ENCODE measurements around the gene SLC16A7. TPM values are rescaled to one million over a fixed set of nuclear protein-coding genes. Genes with fewer than 3 reads are reported as not detected.
A peak's percentile ranks its signal among the peaks of the same experiment; 100 is the strongest.

Gene SLC16A7
- total RNA-seq, 1 donor from 2014 or later: 26.0 TPM

DNA sequence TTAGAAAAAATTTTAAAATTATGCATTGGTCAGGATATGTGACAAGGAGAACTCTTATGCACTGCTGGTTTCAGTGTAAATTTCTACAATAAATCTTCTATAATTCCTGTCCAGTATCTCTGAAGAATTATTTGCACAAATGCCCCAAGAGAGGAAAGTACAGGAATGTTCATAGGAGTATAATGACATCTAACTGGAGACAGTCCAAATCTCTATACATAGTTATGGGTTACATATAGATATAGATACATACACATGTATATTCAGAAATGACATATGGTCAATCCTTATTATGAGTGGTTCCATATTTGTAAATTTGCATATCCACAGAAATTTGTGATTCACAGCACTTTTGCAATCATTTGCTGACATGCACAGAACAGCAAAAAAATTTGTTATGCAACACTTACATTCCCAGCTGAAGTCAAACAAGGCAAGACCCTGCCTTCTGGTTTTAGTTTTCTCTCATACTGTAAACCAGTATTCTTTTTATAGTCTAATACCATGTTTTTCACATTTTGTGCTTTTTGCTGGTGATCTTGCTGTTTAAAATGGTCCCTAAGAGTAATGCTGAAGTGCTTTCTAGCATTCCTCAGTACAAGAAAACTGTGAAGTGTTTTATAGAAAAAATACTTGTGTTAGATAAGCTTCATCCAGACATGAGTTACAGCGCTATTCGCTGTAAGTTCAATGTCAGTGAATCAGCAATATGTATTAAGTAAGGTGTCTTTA is 103.8 kb downstream of the SLC16A7 start:
- H3K27ac ChIP-seq: no peak overlapping the region
- intact Hi-C loops (cut with DNase I): no loop called here

GRCh38 chr12:59700153-59700450 is 104.3 kb downstream of the SLC16A7 start:
- Histone ChIP-seq H3K4me1 (peaks cover 5% of the 10 kb centered on the region), H3K4me3 (no peak overlapping the region), H3K27ac (no peak overlapping the region), H3K36me3 (no peaks in the 10 kb centered on the region), H3K9me3 (no peaks in the 10 kb centered on the region), H3K27me3 (no peaks in the 10 kb centered on the region)
- TF ChIP-seq, protein P1, sequence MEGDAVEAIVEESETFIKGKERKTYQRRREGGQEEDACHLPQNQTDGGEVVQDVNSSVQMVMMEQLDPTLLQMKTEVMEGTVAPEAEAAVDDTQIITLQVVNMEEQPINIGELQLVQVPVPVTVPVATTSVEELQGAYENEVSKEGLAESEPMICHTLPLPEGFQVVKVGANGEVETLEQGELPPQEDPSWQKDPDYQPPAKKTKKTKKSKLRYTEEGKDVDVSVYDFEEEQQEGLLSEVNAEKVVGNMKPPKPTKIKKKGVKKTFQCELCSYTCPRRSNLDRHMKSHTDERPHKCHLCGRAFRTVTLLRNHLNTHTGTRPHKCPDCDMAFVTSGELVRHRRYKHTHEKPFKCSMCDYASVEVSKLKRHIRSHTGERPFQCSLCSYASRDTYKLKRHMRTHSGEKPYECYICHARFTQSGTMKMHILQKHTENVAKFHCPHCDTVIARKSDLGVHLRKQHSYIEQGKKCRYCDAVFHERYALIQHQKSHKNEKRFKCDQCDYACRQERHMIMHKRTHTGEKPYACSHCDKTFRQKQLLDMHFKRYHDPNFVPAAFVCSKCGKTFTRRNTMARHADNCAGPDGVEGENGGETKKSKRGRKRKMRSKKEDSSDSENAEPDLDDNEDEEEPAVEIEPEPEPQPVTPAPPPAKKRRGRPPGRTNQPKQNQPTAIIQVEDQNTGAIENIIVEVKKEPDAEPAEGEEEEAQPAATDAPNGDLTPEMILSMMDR (IDR thresholded peaks at IDR 0.05): no peak
- DNase-seq (no peak), ATAC-seq (no peak)
- intact Hi-C loops (cut with DNase I): no loop called here

More for the DNA sequence above, 103.8 kb downstream of the SLC16A7 start:
- H3K4me3 ChIP-seq: no peak overlapping the region
- DNase-seq (no peak), ATAC-seq (peak; percentile 64)
- H3K27me3 ChIP-seq: no peaks in the 10 kb centered on the region
- H3K9me3 ChIP-seq: no peaks in the 10 kb centered on the region
- no peaks in the 10 kb centered on the region for H3K36me3 ChIP-seq
- TF ChIP-seq, protein P1 (IDR thresholded peaks at IDR 0.05): no peak
- peaks cover 5% of the 10 kb centered on the region for H3K4me1 ChIP-seq

- intact Hi-C loops (cut with DNase I): no loop called here
- Histone ChIP-seq H3K4me3 (no peak overlapping the region), H3K27me3 (no peaks in the 10 kb centered on the region), H3K27ac (no peak overlapping the region), H3K9me3 (no peaks in the 10 kb centered on the region), H3K36me3 (no peaks in the 10 kb centered on the region), H3K4me1 (no peaks in the 10 kb centered on the region)
- ATAC-seq (no peak), DNase-seq (no peak)
- TF ChIP-seq, protein P1 (IDR thresholded peaks at IDR 0.05): no peak
Measured at GRCh38 chr12:59708064-59708463, 112.2 kb downstream of the SLC16A7 start.

DNA sequence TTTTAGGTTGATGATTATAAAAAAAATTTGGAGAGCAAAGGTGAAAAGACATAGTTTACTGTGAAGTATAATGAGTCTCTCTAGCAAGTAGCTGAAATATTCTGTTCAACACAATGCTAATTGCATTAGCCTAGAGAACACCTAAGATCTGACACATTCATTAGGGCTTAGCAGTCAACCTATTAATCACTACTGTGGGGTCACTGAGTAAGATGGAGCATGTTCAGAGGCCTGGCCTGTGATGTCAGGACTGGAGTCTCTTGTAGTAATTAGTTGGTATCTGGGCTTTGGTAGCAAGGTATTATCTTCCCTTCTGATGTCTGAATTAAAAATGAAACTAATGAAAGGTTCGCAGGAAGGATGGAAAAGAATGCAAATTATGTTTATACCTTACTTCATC is 112.7 kb downstream of the SLC16A7 start:
- ATAC-seq: no peak
- H3K36me3 ChIP-seq: no peaks in the 10 kb centered on the region
- no peaks in the 10 kb centered on the region for H3K9me3 ChIP-seq
- no peak for DNase-seq
- no peak overlapping the region for H3K27ac ChIP-seq
- intact Hi-C loops (cut with DNase I): no loop called here
- TF ChIP-seq, protein P1 (IDR thresholded peaks at IDR 0.05): no peak
- H3K4me1 ChIP-seq: no peaks in the 10 kb centered on the region
- H3K27me3 ChIP-seq: no peaks in the 10 kb centered on the region
- no peak overlapping the region for H3K4me3 ChIP-seq

GRCh38 chr12:59710004-59710628 is 114.3 kb downstream of the SLC16A7 start:
- no peak for ATAC-seq
- Histone ChIP-seq H3K4me1 (no peaks in the 10 kb centered on the region), H3K27ac (no peak overlapping the region), H3K9me3 (no peaks in the 10 kb centered on the region), H3K27me3 (no peaks in the 10 kb centered on the region), H3K4me3 (no peak overlapping the region), H3K36me3 (no peaks in the 10 kb centered on the region)
- DNase-seq: no peak
- TF ChIP-seq, protein P1 (IDR thresholded peaks at IDR 0.05): no peak
- intact Hi-C loops (cut with DNase I): no loop called here

All from upper lobe of right lung (tissue), 1 donor.